Glutamatergic neuron (in vitro differentiated cells): Measurements from ENCODE around the gene TMEM150B. TPM values are rescaled to one million over a fixed set of nuclear protein-coding genes. Genes with fewer than 3 reads are reported as not detected.

Source experiments
- DNase-seq: peaks from one replicate; pipeline ENCODE4 v3.0.0; 2022
- H3K27ac Mint-ChIP-seq: one replicate; pipeline ENCODE4 v1.8.0; 2020; ENCODE audit warnings: mild to moderate bottlenecking, mixed read lengths, inconsistent platforms; ENCODE audit not compliant: unreplicated experiment
- H3K27me3 Mint-ChIP-seq: one replicate; pipeline ENCODE4 v1.8.0; 2020; ENCODE audit warnings: mild to moderate bottlenecking, moderate library complexity, mixed read lengths, inconsistent platforms; ENCODE audit not compliant: unreplicated experiment
- H3K36me3 Mint-ChIP-seq: one replicate; pipeline ENCODE4 v1.8.0; 2020; ENCODE audit warnings: mild to moderate bottlenecking, mixed read lengths, inconsistent platforms; ENCODE audit not compliant: unreplicated experiment
- H3K4me1 Mint-ChIP-seq: one replicate; pipeline ENCODE4 v1.8.0; 2020; ENCODE audit warnings: mild to moderate bottlenecking, low read depth, mixed read lengths, inconsistent platforms; ENCODE audit not compliant: unreplicated experiment
- H3K4me3 Mint-ChIP-seq: one replicate; pipeline ENCODE4 v1.8.0; 2020; ENCODE audit warnings: mild to moderate bottlenecking, mixed read lengths, inconsistent platforms; ENCODE audit not compliant: unreplicated experiment
- H3K9me3 Mint-ChIP-seq: one replicate; pipeline ENCODE4 v1.8.0; 2020; ENCODE audit warnings: mild to moderate bottlenecking, moderate library complexity, mixed read lengths, inconsistent platforms; ENCODE audit not compliant: unreplicated experiment
- total RNA-seq: library from RNA; stranded (reverse); fragmentation: NEBNext Ultra II Directional; extraction: Animal tissue kit (Norgen Biotek cat#: 25700); gene quantifications from one replicate; pipeline ENCODE4 v1.2.1, GENCODE V29; 2021; ENCODE audit not compliant: unreplicated experiment
- TF ChIP-seq, protein P1 (sequence below): fragments of 200-600 bp; sonication (generic); IDR thresholded peaks from one replicate; pipeline ENCODE4 v1.5.0; 2021; ENCODE audit not compliant: partially characterized antibody, unreplicated experiment

TMEM150B gene
- total RNA-seq, 1 donor from 2014 or later = not detected

DNA sequence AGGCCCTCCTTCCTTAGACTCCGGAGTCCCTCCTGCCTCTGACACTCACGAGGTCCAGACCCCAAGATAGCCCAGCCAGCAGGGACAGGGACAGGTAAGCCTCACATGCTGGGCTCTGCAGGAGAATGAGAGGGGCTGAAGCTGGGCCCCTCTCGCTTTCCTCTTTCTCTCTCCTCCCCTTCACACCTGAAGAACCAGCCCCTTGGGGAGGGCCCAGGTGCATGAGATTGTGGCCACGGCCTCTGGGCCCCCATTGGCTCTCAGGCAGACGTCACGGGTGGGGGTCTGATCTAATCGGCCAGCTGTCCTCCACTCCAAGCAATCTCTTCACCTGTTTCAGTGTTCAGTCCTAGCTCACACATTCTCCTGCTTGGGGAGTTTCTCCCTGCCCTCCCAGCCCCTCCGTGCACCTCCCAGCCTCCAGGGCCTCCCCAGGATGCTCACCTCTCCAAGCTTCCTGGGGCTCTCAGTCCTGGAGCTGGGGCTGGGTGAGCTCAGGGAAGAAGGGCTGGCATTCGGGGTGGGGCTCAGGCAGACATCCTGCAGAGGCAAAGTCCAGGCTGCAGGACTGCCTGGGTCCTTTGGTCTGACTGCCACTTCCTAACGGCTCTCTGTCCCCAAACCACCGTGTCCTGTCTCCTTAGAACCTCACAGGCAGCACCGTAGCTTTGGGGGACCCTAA lies 2.8 kb downstream of the TMEM150B start:
- H3K27ac Mint-ChIP-seq = no peak overlapping the region
- peaks cover 14% of the 10 kb centered on the region for H3K27me3 Mint-ChIP-seq
- TF ChIP-seq, protein P1, sequence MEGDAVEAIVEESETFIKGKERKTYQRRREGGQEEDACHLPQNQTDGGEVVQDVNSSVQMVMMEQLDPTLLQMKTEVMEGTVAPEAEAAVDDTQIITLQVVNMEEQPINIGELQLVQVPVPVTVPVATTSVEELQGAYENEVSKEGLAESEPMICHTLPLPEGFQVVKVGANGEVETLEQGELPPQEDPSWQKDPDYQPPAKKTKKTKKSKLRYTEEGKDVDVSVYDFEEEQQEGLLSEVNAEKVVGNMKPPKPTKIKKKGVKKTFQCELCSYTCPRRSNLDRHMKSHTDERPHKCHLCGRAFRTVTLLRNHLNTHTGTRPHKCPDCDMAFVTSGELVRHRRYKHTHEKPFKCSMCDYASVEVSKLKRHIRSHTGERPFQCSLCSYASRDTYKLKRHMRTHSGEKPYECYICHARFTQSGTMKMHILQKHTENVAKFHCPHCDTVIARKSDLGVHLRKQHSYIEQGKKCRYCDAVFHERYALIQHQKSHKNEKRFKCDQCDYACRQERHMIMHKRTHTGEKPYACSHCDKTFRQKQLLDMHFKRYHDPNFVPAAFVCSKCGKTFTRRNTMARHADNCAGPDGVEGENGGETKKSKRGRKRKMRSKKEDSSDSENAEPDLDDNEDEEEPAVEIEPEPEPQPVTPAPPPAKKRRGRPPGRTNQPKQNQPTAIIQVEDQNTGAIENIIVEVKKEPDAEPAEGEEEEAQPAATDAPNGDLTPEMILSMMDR = no peak
- H3K4me3 Mint-ChIP-seq = no peak overlapping the region
- no peak for DNase-seq
- H3K36me3 Mint-ChIP-seq = no peaks in the 10 kb centered on the region
- H3K4me1 Mint-ChIP-seq = no peaks in the 10 kb centered on the region
- peaks cover 11% of the 10 kb centered on the region for H3K9me3 Mint-ChIP-seq

DNA sequence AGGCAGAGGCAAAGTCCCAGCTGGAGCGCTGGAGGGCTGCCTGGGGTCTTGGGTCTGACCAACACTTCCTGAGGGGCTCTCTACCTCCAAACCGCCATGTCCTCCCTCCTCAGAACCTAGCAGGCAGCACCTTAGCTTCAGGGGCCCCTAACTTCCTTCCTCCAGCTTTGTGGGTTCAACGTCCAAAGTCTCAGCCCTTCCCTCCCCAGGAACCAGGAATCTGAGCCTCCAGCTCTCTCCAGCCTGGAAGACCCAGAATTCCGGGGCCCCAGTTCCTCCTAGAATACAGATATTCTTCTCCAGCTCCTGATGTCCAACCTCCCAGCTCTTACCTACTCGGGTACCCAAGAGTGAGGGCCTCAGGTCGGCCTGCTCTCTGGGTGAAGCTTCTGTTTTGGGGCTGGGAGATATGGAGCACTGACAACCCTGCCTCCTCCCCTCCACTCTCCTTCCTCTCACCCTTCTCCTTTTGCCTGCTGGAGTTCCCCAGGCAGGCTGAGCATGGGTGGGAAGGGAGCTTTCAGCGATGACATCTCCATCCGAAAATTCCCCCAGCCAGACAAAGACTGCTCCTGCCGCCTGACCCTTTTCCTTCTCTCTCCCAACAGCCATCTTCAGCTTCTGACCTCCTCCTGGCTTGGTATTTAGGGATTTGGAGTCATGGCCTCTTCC lies 3.5 kb downstream of the TMEM150B start:
- no peaks in the 10 kb centered on the region for H3K4me1 Mint-ChIP-seq
- H3K36me3 Mint-ChIP-seq = no peaks in the 10 kb centered on the region
- peaks cover 14% of the 10 kb centered on the region for H3K27me3 Mint-ChIP-seq
- H3K9me3 Mint-ChIP-seq = peaks cover 11% of the 10 kb centered on the region
- no peak for DNase-seq
- TF ChIP-seq, protein P1 = no peak
- H3K4me3 Mint-ChIP-seq = no peak overlapping the region
- no peak overlapping the region for H3K27ac Mint-ChIP-seq

DNA sequence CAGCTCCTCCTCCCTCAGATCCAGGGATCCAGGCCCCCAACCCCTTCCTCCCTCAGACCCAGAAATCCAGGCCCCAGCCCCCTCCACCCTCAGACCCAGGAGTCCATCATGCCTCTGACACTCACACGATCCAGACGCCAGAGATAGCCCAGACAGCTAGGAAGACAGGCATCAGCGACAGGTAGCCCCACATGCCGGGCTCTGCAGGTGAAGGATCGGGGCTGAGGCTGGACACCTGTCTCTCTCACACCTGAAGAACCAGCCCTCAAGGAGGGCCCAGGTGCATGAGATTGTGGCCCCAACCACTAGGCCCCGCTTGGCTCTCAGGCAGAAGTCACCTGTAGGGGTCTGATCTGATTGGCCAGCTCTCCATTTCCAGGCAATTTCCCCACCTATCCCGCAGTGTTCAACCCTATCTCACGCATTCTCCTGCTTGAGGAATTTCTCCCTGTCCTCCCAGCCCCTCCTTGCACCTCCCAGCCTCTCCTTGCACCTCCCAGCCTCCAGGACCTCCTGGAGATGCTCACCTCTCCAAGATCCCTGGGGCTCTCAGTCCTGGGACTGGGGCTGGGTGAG lies 4.2 kb downstream of the TMEM150B start:
- Mint-ChIP-seq H3K27me3 (peaks cover 14% of the 10 kb centered on the region), H3K36me3 (no peaks in the 10 kb centered on the region), H3K4me3 (no peak overlapping the region), H3K9me3 (peaks cover 8% of the 10 kb centered on the region), H3K4me1 (no peaks in the 10 kb centered on the region), H3K27ac (no peak overlapping the region)
- no peak for DNase-seq
- TF ChIP-seq, protein P1 = no peak

DNA sequence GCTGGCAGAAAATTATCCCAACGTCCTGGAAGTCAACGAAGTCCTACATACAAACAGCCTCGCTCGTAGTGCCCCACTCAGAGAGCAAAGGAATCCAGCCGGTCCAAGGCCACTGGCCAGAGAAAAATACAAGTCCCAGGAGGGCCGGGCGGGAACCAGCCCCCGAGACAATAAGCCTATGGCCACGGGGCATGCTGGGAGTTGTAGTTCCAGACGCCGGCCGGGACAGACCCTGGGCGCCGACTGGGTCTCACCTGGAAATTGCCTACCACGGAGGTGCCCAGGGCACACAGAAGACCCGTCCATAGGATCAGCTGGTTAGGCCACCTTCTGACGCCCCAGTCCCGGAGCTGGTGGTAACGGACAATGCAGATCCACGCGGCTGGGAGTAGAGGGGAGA lies 5.4 kb downstream of the TMEM150B start:
- TF ChIP-seq, protein P1 = no peak
- peak; percentile 83 for DNase-seq
- Mint-ChIP-seq H3K9me3 (peaks cover 9% of the 10 kb centered on the region), H3K4me1 (no peaks in the 10 kb centered on the region), H3K27me3 (peaks cover 14% of the 10 kb centered on the region), H3K27ac (peak overlapping the region; percentile 28), H3K36me3 (no peaks in the 10 kb centered on the region), H3K4me3 (peak overlapping the region; percentile 63)

DNA sequence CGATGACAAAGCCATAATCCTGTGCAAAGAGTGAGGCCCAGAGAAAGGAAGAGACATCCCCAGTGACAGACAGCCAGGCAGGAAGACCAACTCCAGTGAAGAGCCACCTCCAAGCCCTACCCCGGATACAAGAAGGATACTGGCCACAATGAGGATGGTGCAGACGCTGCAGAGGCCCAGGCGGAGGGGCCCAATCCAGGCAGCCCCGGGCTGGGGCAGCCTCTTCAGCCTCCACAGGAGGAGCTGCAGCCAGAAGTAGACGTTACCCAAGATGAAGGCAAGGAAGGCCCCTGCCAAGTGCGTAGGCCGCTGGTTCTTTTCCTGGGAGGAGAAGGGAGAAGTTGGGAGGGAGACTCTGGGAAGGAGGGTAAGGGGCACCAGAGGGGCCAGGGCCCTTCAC lies 8.5 kb downstream of the TMEM150B start:
- Mint-ChIP-seq H3K4me3 (no peak overlapping the region), H3K9me3 (peaks cover 7% of the 10 kb centered on the region), H3K4me1 (peaks cover 5% of the 10 kb centered on the region), H3K27ac (no peak overlapping the region), H3K27me3 (peaks cover 11% of the 10 kb centered on the region), H3K36me3 (peaks cover 4% of the 10 kb centered on the region)
- TF ChIP-seq, protein P1 = no peak
- no peak for DNase-seq
